H1 (cell line): ENCODE data around the gene TMEM183A. TPM values are rescaled to one million over a fixed set of nuclear protein-coding genes. Genes with fewer than 3 reads are reported as not detected.

Experiments used
- CTCF ChIA-PET: fragments of 300-600 bp; sonication (Branson Sonifier 250); formaldehyde crosslinking; loops from one replicate; lab custom pipeline; 2021; ENCODE audit not compliant: partially characterized antibody; lab: Charles Lee
- POLR2A ChIA-PET: fragments of 300-600 bp; sonication (Branson Sonifier 250); formaldehyde crosslinking; loops from one replicate; lab custom pipeline; 2021; ENCODE audit warnings: inconsistent platforms; ENCODE audit not compliant: partially characterized antibody; lab: Charles Lee
- DNase-seq, 2 experiments: peaks; one replicate each; pipeline versions ENCODE4 v3.0.0 to v3.0.0-alpha.2; 2010 to 2022; ENCODE audit warnings: low spot score in 2 of 2, low read depth in 1 of 2, mixed read lengths in 1 of 2
- FAIRE-seq: peaks from 2 replicates; lab custom pipeline; 2011; peaks lifted over from hg19 to GRCh38; lab: Jason Lieb, UNC
- H2AFZ ChIP-seq: 2 replicates; pipeline ENCODE4 v1.8.1; 2012; ENCODE audit warnings: low read length, inconsistent platforms
- H2AK5ac ChIP-seq: 2 replicates; pipeline ENCODE4 v1.6.1; 2013; ENCODE audit warnings: low read depth, low read length
- H2BK120ac ChIP-seq: replicated peaks from 2 replicates; pipeline ENCODE3; 2013; ENCODE audit warnings: low read depth, low read length, inconsistent platforms
- H2BK12ac ChIP-seq: 2 replicates; pipeline ENCODE4 v1.6.1; 2013; ENCODE audit warnings: low read depth, low read length
- H2BK15ac ChIP-seq: 2 replicates; pipeline ENCODE4 v1.6.1; 2013; ENCODE audit warnings: low read length
- H2BK20ac ChIP-seq: 2 replicates; pipeline ENCODE4 v1.6.1; 2013; ENCODE audit warnings: low read length
- H2BK5ac ChIP-seq: 2 replicates; pipeline ENCODE4 v1.6.1; 2013; ENCODE audit warnings: low read depth, low read length
- H3K14ac ChIP-seq: 2 replicates; pipeline ENCODE4 v1.6.1; 2013; ENCODE audit warnings: inconsistent platforms; ENCODE audit not compliant: insufficient read length
- H3K18ac ChIP-seq: 2 replicates; pipeline ENCODE4 v1.6.1; 2013; ENCODE audit warnings: low read length; ENCODE audit errors: extremely low read depth
- H3K23ac ChIP-seq: 2 replicates; pipeline ENCODE4 v1.6.1; 2013; ENCODE audit warnings: inconsistent platforms; ENCODE audit not compliant: insufficient read length
- H3K23me2 ChIP-seq: 2 replicates; pipeline ENCODE4 v1.6.1; 2013; ENCODE audit warnings: low read depth, low read length
- H3K27ac ChIP-seq: 2 replicates; pipeline ENCODE4 v1.6.1; 2011; ENCODE audit warnings: low read depth, low read length, inconsistent platforms
- H3K27me3 ChIP-seq, 4 experiments: replicated peaks in 1 of 4; 1 replicate in 1 of 4; 2 replicates in 3 of 4; pipeline versions ENCODE4 v1.6.1 to v1.8.1; 2011 to 2013; ENCODE audit warnings: low read length in 3 of 4, mild to moderate bottlenecking in 3 of 4, inconsistent platforms in 2 of 4, mixed read lengths in 2 of 4, moderate library complexity in 1 of 4; ENCODE audit not compliant: control insufficient read depth in 3 of 4, insufficient read depth in 3 of 4; ENCODE audit errors: extremely low read depth in 1 of 4
- H3K36me3 ChIP-seq, 4 experiments: 2 replicates each; pipeline versions ENCODE4 v1.6.1 to v1.8.1; 2011 to 2013; ENCODE audit warnings: mild to moderate bottlenecking in 4 of 4, low read length in 3 of 4, moderate library complexity in 2 of 4, control low read depth in 1 of 4, inconsistent platforms in 1 of 4; ENCODE audit not compliant: insufficient read depth in 4 of 4, control insufficient read depth in 2 of 4
- H3K4ac ChIP-seq: replicated peaks from 2 replicates; pipeline ENCODE3; 2013; ENCODE audit warnings: low read length, low read depth, mixed read lengths, inconsistent platforms; ENCODE audit not compliant: insufficient read length
- H3K4me1 ChIP-seq, 4 experiments: replicated peaks in 1 of 4; 1 replicate in 1 of 4; 2 replicates in 3 of 4; pipeline versions ENCODE4 v1.6.1 to v1.8.1; 2011 to 2013; ENCODE audit warnings: low read length in 3 of 4, inconsistent platforms in 2 of 4, mixed read lengths in 1 of 4; ENCODE audit not compliant: insufficient read depth in 4 of 4, control insufficient read depth in 3 of 4
- H3K4me2 ChIP-seq, 2 experiments: 2 replicates each; pipeline versions ENCODE4 v1.6.1 to v1.8.1; 2011 to 2013; ENCODE audit warnings: low read depth in 2 of 2, low read length in 2 of 2, control low read depth in 1 of 2, inconsistent platforms in 1 of 2, mild to moderate bottlenecking in 1 of 2; ENCODE audit not compliant: insufficient read depth in 1 of 2
- H3K4me3 ChIP-seq, 4 experiments: fragments of 200-600, 300-600 bp in 1 of 4; sonication (generic), shearing (Covaris generic), sonication (Bioruptor Twin) in 1 of 4; 2 replicates each; pipeline versions ENCODE4 v1.5.1 to v1.8.1; 2011 to 2016; ENCODE audit warnings: low read length in 4 of 4, low read depth in 3 of 4, control low read depth in 2 of 4, inconsistent platforms in 2 of 4, mild to moderate bottlenecking in 2 of 4, mixed read lengths in 1 of 4, moderate library complexity in 1 of 4; ENCODE audit not compliant: insufficient read depth in 2 of 4; ENCODE audit errors: extremely low read depth in 1 of 4
- H3K56ac ChIP-seq: replicated peaks from 2 replicates; pipeline ENCODE3; 2013; ENCODE audit warnings: low read depth, mild to moderate bottlenecking, mixed read lengths, low read length, inconsistent platforms; ENCODE audit not compliant: insufficient read length
- H3K79me1 ChIP-seq: 2 replicates; pipeline ENCODE4 v1.6.1; 2013; ENCODE audit warnings: low read depth, low read length, control low read depth
- H3K79me2 ChIP-seq, 2 experiments: 2 replicates each; pipeline versions ENCODE4 v1.6.1 to v1.8.1; 2012 to 2013; ENCODE audit warnings: low read length in 2 of 2, mild to moderate bottlenecking in 2 of 2, inconsistent platforms in 1 of 2; ENCODE audit not compliant: insufficient read depth in 2 of 2, control insufficient read depth in 1 of 2
- H3K9ac ChIP-seq, 4 experiments: replicated peaks in 1 of 4; 1 replicate in 1 of 4; 2 replicates in 3 of 4; pipeline versions ENCODE4 v1.6.1 to v1.8.1; 2011 to 2013; ENCODE audit warnings: low read depth in 3 of 4, low read length in 3 of 4, control low read depth in 2 of 4, mild to moderate bottlenecking in 2 of 4, moderate library complexity in 2 of 4, inconsistent platforms in 1 of 4; ENCODE audit errors: extremely low read depth in 1 of 4
- H3K9me3 ChIP-seq, 2 experiments: 2 replicates each; pipeline versions ENCODE4 v1.6.1 to v1.8.1; 2012 to 2013; ENCODE audit warnings: mild to moderate bottlenecking in 2 of 2, moderate library complexity in 2 of 2, control low read depth in 1 of 2, inconsistent platforms in 1 of 2, low read depth in 1 of 2, low read length in 1 of 2, mixed read lengths in 1 of 2; ENCODE audit not compliant: insufficient read depth in 2 of 2
- H4K20me1 ChIP-seq, 2 experiments: replicated peaks in 1 of 2; 2 replicates each; pipeline versions ENCODE3 to v1.8.1; 2011 to 2013; ENCODE audit warnings: inconsistent platforms in 2 of 2, low read length in 2 of 2, mild to moderate bottlenecking in 1 of 2; ENCODE audit not compliant: insufficient read depth in 2 of 2, control insufficient read depth in 1 of 2
- H4K5ac ChIP-seq: 2 replicates; pipeline ENCODE4 v1.6.1; 2013; ENCODE audit warnings: low read length, low read depth, mixed read lengths, inconsistent platforms; ENCODE audit not compliant: insufficient read length
- H4K8ac ChIP-seq: 2 replicates; pipeline ENCODE4 v1.8.0; 2013; ENCODE audit warnings: mild to moderate bottlenecking, moderate library complexity, low read length, inconsistent platforms; ENCODE audit not compliant: insufficient read depth; ENCODE audit errors: extremely low read depth
- H4K91ac ChIP-seq: replicated peaks from 2 replicates; pipeline ENCODE3; 2013; ENCODE audit warnings: low read length, mixed read lengths, inconsistent platforms; ENCODE audit not compliant: insufficient read length
- BCL11A ChIP-seq, 2 experiments: IDR thresholded peaks; one replicate each; pipeline ENCODE4 v1.6.1; 2011; ENCODE audit warnings: low read depth in 2 of 2, low read length in 2 of 2, mild to moderate bottlenecking in 2 of 2
- BRCA1 ChIP-seq: IDR thresholded peaks from 2 replicates; pipeline ENCODE4 v1.6.1; 2012; ENCODE audit warnings: low read depth, low read length, improper control_type of control experiment
- CBX5 ChIP-seq: fragments of 300-800, 300-1000 bp; sonication (generic); IDR thresholded peaks from 2 replicates; pipeline ENCODE4 v1.7.1; 2016; ENCODE audit warnings: antibody characterized with exemption, low read length, low read depth
- CBX8 ChIP-seq: fragments of 300-800, 300-1000 bp; sonication (generic); IDR thresholded peaks from 2 replicates; pipeline ENCODE4 v1.7.1; 2016; ENCODE audit warnings: low read depth, low read length, borderline replicate concordance
- EZH2 ChIP-seq: fragments of 200-600 bp; sonication (generic); IDR thresholded peaks from 2 replicates; pipeline ENCODE4 v1.7.1; 2012; ENCODE audit warnings: low read depth, mild to moderate bottlenecking, moderate library complexity, low read length, inconsistent platforms; ENCODE audit not compliant: severe bottlenecking
- GTF2F1 ChIP-seq: IDR thresholded peaks from 2 replicates; pipeline ENCODE4 v1.6.1; 2012; ENCODE audit warnings: low read depth, low read length, improper control_type of control experiment, borderline replicate concordance
- KDM1A ChIP-seq: fragments of 200-600, 300-600 bp; sonication (generic); IDR thresholded peaks from 2 replicates; pipeline ENCODE4 v1.7.1; 2016; ENCODE audit warnings: mild to moderate bottlenecking, low read length, borderline replicate concordance
- KDM4A ChIP-seq: IDR thresholded peaks from one replicate; pipeline ENCODE4 v1.7.1; 2012; ENCODE audit warnings: low read depth, mild to moderate bottlenecking, moderate library complexity, low read length, inconsistent platforms; ENCODE audit not compliant: severe bottlenecking
- NRF1 ChIP-seq: IDR thresholded peaks from 2 replicates; pipeline ENCODE4 v1.6.1; 2011; ENCODE audit warnings: mild to moderate bottlenecking, low read depth, low read length, improper control_type of control experiment
- RBBP5 ChIP-seq: IDR thresholded peaks from 2 replicates; pipeline ENCODE4 v1.7.1; 2012; ENCODE audit warnings: low read depth, mild to moderate bottlenecking, inconsistent platforms, low read length, moderate library complexity, borderline replicate concordance
- TAF7 ChIP-seq: optimal IDR thresholded peaks from 2 replicates; pipeline ENCODE3; 2011; ENCODE audit warnings: low read depth, mild to moderate bottlenecking, inconsistent platforms, low read length, moderate library complexity, borderline replicate concordance
- TCF12 ChIP-seq: IDR thresholded peaks from 2 replicates; pipeline ENCODE4 v1.6.1; 2011; ENCODE audit warnings: low read depth, mild to moderate bottlenecking, low read length
- ZNF274 ChIP-seq: IDR thresholded peaks from 2 replicates; pipeline ENCODE4 v1.7.0; 2012; ENCODE audit warnings: low read length, borderline replicate concordance; ENCODE audit errors: extremely low read depth
- WGBS, 2 experiments: shearing (Covaris generic) in 1 of 2; methylation state at CpG; one replicate each; pipeline versions ENCODE4 v1.1.6 to v1.1.7; 2013 to 2015; ENCODE audit warnings: low lambda C conversion rate in 2 of 2, mixed read lengths in 2 of 2, inconsistent platforms in 1 of 2, low coverage in 1 of 2, missing lambda C conversion rate in 1 of 2; ENCODE audit not compliant: insufficient replicate concordance in 2 of 2, insufficient coverage in 1 of 2, insufficient read length in 1 of 2; ENCODE audit errors: extremely low coverage in 1 of 2, missing lambda C conversion rate in 1 of 2; 5-methylcytosine and 5-hydroxymethylcytosine counted together
- polyA plus RNA-seq, 7 experiments: library from polyadenylated mRNA; depleted of rRNA in 3 of 7; stranded (reverse) in 5 of 7; unstranded in 2 of 7; fragments of >200 nt in 5 of 7; fragments of 200-250 nt in 2 of 7; gene quantifications; 1 replicate in 5 of 7; 2 replicates in 1 of 7; 4 replicates in 1 of 7; pipeline versions ENCODE4 v1.2.1 to v1.2.3, GENCODE V29; 2011 to 2013; ENCODE audit warnings: missing spikeins in 2 of 7, mixed read lengths in 2 of 7
- total RNA-seq: library from RNA; stranded (reverse); fragmentation: NEBNext Ultra II Directional; extraction: Animal tissue kit (Norgen Biotek cat#: 25700); gene quantifications from 2 replicates; pipeline ENCODE4 v1.2.1, GENCODE V29; 2021

TMEM183A gene
- total and polyA plus RNA-seq, 2 of the 8 experiments (the other 6 are each of a cell fraction or from before 2014, with no cell fraction given), result 107 to 173 TPM

DNA sequence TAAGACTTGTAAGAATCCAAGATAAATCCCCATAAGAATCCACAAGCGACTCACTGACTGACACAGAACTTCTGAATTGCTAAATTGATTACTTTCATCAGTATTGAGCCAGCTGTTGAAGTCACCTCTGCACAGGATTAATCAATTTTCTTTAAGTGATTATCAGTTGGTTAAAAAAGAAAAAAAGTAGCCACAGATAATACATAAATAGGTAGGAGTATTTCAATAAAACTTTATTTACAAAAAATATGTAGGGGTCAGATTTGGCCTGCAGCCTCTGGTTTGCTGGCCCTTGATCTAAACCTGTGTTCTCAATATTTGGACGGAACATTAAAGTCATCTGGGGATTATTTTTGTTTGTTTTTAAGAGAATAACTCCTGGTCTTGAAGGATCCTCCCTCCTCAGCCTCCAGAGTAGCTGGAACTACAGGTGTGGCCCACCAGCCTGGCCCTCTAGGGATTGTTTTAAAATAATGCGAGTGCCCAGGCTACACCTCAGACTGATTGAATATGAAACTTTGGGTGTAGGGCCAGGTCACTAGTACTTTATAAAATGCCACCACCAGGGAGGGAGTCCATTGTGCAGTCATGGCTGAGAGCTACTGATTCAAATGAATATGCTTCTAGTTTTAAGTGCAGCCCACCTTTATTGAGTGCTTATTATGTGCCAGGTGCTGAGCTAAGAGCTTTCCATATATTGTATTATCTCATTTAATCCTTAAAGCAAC lies 6.8 kb upstream of the TMEM183A start:
- Histone ChIP-seq H4K5ac (no peak overlapping the region), H3K36me3 (no peaks in the 10 kb centered on the region), H4K8ac (no peak overlapping the region), H3K23me2 (no peaks in the 10 kb centered on the region), H2BK15ac (no peak overlapping the region), H2BK12ac (no peak overlapping the region), H3K56ac (no peak overlapping the region), H3K4ac (no peak overlapping the region), H3K4me3 (no peak overlapping the region), H3K9ac (peak overlapping the region in 1 of 4 experiments; percentile 39; a peak in 1 of 7 replicates), H3K27me3 (no peaks in the 10 kb centered on the region), H2BK120ac (no peak overlapping the region), H3K4me1 (0 out of 7 replicates have a peak, but pooled peaks cover 0 to 2% (median 0%) of the 10 kb centered on the region in 4 experiments), H3K23ac (no peak overlapping the region), H2AFZ (no peak overlapping the region), H3K27ac (no peak overlapping the region), H3K79me2 (no peaks in the 10 kb centered on the region), H3K14ac (no peak overlapping the region), H4K20me1 (no peaks in the 10 kb centered on the region), H2AK5ac (no peak overlapping the region), H2BK5ac (no peak overlapping the region), H3K4me2 (no peak overlapping the region), H3K79me1 (no peaks in the 10 kb centered on the region), H3K18ac (no peak overlapping the region), H3K9me3 (no peaks in the 10 kb centered on the region), H2BK20ac (no peak overlapping the region), H4K91ac (no peak overlapping the region)
- WGBS, 2 experiments, result 88% methylated on average over 3 of the region's 3 CpGs; no CpG with 5 or more reads in 1 of the 2 experiments
- CTCF ChIA-PET, result interaction anchor here (0.7 to 6.0 kb wide), 16 partner anchors 8 to 268 kb away, joined by 3 to 43 read pairs (median 8); partner anchors contain the start of gene TMEM183A
- POLR2A ChIA-PET, result no interaction called here
- no peak for DNase-seq
- FAIRE-seq, result no peak
- TF ChIP-seq BCL11A (IDR thresholded peaks at IDR 0.05; ENCODE audit: low read depth in 2 of 2, low read length in 2 of 2) (no peak), RBBP5 (no peak), KDM4A (no peak), GTF2F1 (no peak), KDM1A (no peak), TCF12 (no peak), BRCA1 (no peak), CBX5 (no peak), NRF1 (no peak), CBX8 (no peak), TAF7 (no peak), EZH2 (no peak), ZNF274 (no peak)
